HG03342 (cell line): Measurements from ENCODE around the gene FANCD2.
"Not testable (repeated sequence)": the region's sequence is repeated elsewhere in the genome, so short reads cannot be mapped to it uniquely, and the experiment has no call there.

Experiments used
- ATAC-seq: cut with Tn5 transposase; IDR thresholded peaks from one replicate; pipeline ENCODE4 v1.9.1; 2021; ENCODE audit warnings: mild to moderate bottlenecking, moderate library complexity; ENCODE audit not compliant: unreplicated experiment

The FANCD2 gene

DNA sequence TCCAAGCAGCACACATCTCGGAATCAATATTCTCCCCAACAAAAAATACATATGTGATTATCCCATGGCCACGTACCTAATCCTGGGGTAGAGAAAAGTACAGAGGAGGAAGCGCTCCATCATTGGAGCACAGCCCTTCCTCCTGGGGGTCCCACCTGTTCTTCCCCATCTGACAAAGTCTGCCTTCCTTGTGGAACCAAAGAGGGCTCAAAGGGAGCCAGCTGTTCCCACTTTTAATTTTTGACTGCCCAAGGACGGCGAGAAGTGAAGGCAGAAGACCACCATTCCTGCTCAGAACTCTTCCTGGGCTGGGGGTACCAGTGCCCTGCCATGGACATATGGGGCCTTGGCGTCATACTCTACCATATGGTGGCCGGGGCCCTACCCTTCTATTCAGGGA, 14.1 kb upstream of the FANCD2 start:
- no peak for ATAC-seq

DNA sequence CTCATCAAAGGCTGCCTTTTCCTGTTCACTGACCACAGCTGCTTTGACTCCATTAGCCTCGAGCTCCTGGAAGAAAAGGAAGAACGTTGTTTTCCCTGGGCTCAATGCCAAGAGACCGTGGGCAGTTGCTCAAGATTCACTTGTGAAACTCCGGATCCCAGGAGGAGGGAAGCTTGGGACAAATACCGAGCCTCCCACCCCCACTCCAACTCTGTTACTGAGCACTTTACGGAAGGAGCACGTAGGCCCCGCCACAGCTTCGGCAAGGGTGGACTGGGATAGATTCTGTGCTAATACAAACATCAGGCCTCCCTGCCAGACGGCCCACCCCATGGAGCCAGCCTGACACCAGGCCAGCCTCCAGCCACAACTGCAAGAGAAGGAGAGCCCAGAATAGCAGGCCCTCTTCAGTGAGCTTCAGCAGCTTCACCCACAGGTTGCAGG, 10.8 kb upstream of the FANCD2 start:
- ATAC-seq = no peak

DNA sequence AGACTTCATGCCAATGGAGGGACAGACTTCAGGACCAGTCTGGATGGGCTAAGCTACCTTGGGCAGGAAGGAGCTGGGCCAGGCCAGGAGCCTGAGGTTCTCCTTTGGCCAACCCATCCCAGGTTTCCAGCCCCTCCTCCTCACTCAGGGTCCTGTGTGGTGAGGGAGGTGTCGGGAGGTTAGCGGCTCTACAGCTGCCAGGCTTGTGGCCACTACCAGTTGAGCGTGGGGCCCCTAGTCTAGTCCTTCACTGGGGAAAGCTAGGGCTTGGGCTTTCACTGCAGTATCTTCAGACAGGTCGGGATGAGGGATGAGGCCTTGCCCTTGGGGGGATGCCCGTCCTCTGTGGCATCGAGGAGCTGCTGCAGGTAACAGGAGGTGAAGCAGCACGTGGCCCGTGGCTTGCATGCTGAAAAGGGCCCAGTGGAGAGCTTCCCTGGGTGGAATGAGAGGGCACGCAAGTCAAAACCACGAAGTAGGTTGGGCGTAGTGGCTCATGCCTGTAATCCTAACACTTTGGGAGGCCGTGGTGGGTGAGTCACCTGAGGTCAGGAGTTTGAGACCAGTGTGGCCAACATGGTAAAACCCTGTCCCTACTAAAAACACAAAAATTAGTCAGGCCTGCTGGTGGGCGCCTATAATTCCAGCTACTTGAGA, 8.5 kb upstream of the FANCD2 start:
- no peak for ATAC-seq

DNA sequence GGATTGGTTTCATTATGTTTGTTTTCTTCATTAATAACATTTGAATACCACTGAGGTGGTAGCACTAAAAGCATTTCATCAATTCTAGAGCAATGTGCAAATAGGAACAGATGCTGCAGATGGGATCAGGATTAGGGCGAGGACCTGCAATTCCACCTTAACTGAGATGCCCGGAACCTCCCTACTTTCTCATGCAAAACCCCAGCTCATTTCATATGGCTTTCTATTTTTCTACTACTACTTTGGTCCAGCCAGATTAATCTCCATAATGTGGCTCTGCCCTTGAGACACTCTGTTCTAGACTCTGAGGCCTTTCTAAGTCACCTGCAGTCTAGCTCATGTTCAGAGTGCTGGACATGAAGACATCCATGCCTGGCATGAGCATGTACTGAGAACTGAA, 7.4 kb upstream of the FANCD2 start:
- ATAC-seq = not testable (repeated sequence)

DNA sequence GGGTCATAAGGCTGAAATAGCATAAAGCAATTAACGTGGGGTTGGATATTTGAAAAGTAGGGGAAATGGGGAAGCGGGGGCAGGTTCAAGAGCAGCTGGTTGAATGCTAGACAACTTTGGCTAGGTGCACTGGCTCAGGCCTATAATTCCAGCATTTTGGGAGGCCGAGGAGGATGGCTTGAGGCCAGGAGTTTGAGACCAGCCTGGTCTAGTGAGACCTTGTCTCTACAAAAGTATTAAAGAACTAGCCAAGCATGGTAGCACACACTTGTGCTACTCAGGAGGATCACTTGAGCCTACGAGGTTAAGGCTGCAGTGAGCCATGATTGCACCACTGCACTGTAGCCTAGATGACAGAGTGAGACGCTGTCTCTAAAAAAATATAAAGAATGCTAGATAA, 6.9 kb upstream of the FANCD2 start:
- ATAC-seq = no peak

DNA sequence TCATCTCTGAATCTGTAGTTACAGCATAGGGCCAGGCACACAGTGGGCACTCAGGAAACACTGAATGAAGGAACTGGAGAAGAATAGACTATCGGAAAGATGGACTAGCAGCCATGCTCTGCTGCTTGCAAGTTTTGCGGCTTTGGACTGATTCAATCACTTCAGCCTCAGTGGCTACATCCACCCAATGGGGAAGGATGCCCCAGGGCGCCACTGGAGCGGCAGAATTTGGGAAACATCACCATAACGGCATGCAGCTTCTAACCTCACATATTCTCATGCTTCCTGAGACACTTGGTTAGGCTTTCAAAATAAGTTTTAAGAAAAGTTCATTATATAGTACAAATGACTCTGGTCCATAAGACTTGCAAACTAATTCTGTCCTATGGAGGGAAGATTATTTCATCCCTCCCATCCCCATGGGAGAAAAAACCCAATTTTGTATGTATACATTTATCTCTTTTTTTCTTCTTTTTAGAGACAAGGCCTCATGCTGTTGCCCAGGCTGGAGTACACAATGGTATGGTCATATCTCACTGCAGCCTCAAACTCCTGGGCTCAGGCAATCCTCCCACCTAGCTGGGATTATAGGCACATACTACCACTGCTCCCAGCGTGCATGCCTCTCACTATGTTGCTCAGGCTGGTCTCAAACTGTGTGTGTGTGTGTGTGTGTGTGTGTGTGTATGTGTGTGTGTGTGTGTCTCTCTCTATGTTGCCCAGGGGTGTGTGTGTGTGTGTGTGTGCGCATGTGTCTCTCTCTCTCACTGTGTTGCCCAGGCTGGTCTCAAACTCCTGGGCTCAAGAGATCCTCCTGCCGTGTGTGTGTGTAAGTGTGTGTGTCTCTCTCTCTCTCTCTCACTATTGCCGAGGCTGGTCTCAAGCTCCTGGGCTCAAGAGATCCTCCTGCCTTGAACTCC, 4.1 kb upstream of the FANCD2 start:
- no peak for ATAC-seq

DNA sequence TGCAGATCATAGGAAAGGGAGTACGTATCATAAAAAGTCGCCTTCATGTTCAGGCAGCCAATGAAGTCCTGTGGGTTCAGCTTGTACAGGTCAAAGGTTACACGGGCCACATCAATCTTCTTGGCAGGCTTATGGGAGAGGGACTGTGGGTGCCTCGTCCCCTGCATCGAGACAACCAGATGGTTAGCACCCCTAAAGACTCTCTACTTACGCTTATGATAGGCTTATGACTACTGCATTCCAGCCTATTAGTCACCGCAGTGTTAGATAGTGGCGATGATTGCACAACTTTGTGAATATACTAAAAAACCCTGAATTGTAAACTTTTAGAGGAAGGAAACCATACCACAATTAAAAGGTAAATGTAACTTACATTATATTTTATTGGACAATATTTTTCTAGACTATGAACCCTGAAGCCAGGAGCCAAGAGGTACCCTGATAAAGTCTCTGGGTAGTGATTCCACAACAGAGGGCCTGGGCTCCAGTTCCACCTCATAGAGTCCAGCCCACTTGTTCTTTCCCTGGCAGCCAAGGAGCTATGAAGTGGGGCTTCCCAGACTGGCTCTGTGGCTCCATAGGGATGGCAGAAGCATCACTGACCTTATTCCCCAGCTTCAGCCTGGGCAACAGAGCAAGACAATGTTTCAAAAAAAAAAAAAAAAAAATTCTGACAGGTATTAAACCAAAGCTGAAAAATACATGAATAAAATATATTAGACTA, 2.5 kb upstream of the FANCD2 start:
- ATAC-seq = no peak

DNA sequence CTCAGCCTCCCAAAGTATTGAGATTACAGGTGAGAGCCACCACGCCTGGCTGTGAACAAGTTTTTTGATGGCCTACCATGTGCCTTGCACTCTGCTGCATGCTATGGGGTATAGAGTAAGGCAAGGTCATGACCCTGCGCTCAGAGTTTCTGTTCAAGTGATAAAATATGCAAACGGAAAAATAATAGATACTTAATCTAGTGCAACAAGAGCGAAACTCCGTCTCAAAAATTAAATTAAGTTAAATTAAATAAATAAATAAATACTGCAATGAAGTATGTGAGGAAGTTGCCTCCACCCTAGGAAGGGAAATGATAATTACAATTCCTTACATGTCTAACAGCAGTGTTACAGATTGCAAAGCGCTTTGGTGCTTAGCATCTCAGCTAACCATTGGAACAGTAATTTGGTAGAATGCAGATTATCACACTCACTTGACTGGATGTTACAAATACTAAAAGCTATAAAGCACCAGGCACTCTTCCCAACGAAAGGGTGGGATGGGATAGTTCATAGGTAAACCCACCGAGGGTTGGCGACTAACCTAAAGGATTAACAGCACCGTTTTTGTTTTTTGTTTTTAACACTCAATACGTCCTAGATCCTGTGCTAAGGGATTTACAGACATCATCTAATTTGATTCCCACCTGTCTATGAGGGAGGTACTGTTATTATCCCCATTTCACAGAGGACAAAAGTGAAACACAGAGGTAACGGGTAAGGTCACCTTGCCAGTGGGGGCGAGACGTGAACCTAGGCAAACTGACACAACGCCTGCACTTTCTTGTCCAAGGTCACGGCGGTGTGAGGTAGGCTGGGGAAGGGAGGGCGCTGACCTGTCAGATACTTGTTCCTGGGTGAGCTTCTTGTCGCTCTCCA, 793 bp upstream of the FANCD2 start:
- ATAC-seq = no peak

DNA sequence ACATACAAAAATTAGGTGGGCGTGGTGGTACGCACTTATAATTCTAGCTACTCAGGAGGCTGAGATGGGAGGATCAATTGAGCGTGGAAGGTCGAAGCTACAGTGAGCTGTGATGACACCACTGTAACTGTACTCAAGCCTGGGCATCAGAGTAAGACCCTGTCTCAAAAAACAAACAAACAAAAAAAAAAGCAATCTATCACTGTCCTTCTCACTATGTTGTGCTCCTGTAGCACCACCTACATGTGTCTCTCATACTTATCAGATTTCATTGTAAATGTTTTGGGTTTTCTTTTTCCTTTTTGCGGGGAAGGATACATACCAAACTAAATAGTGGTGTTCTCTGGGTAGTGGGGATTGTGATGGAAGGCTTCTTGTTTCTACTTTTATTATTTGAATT, 14.8 kb downstream of the FANCD2 start:
- ATAC-seq = no peak

DNA sequence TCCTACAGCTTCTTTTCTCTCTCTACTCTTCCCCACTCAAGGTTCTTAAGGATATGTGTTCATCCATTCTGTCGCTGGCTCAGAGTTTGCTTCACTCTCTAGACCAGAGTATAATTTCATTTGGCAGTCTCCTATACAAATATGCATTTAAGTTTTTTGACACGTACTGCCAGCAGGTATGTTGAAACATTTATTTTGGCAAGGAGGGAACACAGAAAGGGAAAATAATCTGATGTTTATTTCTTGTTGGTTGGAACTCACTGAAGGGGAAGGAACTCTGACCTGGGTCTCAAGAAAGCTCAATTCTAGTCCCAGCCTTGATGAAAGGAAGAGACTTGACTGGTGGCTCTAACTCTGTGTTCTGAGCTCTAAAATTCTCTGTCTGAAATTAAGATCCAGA, 21.6 kb downstream of the FANCD2 start:
- ATAC-seq = no peak

DNA sequence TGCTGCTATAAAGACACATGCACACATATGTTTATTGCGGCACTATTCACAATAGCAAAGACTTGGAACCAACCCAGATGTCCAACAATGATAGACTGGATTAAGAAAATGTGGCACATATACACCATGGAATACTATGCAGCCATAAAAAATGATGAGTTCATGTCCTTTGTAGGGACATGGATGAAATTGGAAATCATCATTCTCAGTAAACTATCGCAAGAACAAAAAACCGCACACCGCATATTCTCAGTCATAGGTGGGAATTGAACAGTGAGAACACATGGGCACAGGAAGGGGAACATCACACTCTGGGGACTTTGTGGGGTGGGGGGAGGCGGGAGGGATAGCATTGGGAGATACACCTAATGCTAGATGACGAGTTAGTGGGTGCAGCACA, 26.8 kb downstream of the FANCD2 start:
- ATAC-seq = not testable (repeated sequence)

DNA sequence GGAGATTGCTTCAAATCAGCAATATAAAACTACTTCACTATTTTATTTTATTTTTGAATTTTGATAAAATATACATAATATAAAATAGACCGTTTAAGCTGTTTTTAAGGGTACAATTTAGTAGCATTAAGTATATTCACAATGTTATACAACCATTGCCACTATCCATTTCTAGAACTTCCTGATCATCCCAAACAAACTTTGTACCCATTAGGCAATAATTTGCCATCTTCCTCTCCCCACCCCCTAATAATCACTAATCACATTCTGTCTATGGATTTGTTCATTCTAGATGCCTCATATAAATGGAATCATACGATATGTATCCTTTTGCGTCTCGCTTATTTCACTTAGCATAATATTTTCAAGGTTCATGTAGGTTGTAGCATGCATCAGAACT, 28.9 kb downstream of the FANCD2 start:
- ATAC-seq = no peak

DNA sequence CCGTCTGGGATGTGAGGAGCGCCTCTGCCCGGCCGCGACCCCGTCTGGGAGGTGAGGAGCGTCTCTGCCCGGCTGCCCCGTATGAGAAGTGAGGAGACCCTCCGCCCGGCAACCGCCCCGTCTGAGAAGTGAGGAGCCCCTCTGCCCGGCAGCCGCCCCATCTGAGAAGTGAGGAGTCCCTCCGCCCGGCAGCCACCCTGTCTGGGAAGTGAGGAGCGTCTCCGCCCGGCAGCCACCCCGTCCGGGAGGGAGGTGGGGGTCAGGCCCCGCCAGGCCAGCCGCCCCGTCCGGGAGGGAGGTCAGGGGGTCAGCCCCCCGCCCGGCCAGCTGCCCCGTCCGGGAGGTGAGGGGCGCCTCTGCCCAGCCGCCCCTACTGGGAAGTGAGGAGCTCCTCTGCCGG, 43.8 kb downstream of the FANCD2 start:
- not testable (repeated sequence) for ATAC-seq

DNA sequence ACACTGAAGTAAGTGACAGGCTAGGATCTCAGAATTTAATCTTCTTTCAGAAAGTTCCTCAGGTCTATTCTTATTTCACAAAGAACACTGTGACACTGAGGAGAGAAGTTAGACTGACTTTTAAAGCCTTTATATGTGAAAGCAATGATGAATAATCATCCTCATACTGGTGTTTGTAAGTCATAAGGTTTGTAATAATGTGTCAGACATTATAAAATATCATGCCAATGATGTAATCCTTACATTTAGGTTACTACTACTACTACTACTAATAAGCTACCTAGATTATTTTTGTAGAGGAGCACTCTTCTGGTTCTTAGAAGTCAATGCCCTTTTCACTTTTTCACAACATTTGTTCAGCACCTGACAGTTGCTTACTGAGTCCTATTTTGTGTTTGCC, 48.4 kb downstream of the FANCD2 start:
- ATAC-seq = no peak

DNA sequence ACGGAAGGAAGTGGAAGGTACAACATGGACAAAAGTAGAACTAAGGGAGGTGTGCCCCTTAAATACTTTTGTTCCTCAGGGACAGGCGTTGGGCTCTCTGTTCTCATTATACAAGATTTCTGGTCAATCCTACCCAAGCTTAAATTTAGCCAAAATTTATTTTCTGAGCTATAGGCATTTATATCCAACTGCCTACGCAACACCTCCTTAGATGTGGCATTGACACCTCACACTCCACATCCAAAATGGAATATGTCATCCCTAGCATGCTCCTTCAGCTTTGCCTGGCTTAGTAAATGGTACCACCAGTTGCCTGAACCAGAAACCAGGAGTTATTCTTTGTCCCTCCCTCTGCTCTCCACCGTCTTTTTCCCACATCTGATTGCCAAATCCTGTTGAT, 55.6 kb downstream of the FANCD2 start:
- ATAC-seq = no peak

DNA sequence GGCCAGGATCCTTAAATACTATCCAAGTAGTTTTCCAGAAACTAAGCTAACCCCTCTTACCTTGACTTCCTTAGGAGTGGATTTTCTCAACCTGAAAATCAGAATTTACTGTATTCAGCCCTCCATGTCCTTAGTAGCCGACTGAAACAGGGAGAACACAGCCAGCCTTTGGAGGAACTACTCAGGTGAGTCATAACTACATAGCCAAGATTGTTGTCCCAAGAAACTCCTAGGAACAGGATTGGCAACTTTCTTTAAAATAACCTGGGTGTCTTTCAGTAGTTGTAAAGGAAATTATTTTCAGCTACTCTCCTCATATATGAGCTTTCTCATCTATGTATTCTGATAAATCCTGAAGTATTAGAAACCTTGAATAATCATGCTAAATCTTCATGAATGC, 59.5 kb downstream of the FANCD2 start:
- ATAC-seq = no peak

DNA sequence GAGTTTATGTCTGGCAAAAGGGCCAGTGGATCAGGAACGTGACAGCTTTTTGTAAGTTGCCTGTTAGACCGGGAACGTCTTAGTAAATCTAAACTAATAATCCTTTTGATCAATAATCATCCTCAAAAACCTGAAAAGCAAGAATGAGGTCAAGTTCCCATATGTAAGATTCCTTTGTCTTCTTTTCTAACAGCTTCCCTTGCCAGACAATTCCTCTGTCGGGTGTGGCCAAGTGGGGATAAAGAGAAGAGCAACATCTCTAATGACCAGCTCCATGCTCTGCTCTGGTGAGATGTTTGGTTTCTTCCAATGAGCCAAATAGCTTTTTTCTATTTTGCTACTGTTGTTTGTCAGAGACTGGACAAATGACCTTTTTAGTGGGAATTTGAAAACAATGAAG, 62.0 kb downstream of the FANCD2 start:
- ATAC-seq = no peak

DNA sequence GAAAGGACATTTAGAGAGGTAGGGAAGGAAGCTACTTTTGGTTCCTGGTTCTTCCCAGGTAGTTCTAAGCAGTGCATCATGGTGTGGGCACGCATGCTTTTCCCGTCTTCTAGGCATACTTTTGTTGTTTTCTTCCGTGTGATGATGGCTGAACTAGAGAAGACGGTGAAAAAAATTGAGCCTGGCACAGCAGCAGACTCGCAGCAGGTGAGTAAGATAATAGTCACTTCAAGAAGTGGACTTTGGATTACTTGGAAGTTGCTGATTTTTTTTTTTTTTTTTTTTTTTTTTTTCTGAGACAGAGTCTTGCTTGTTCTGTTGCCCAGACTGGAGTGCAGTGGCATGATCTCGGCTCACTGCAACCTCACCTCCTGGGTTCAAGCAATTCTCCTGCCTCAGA, 63.9 kb downstream of the FANCD2 start:
- no peak for ATAC-seq

DNA sequence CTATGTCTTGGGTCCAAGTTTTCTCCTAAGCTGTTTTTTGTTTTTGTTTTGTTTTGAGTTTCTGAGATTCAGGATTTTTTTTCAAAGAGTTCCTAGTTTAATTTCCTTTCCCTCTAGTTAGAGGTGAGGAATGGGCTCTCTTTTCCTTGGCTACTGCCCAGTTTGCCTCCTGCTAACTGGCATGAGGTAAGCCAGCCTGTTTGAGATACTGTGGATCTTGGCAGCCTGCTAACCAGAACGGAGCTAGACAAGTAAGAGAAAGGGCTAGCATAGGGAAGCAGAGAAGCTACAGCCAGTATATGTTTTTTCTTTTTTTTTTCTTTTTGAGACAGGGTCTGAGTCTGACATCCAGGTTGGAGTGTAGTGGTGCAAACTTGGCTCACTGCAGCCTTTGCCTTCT, 64.5 kb downstream of the FANCD2 start:
- ATAC-seq = not testable (repeated sequence)

DNA sequence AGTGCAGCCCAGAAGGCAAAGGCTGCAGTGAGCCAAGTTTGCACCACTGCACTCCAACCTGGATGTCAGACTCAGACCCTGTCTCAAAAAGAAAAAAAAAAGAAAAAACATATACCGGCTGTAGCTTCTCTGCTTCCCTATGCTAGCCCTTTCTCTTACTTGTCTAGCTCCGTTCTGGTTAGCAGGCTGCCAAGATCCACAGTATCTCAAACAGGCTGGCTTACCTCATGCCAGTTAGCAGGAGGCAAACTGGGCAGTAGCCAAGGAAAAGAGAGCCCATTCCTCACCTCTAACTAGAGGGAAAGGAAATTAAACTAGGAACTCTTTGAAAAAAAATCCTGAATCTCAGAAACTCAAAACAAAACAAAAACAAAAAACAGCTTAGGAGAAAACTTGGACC, 65.2 kb downstream of the FANCD2 start:
- ATAC-seq = not testable (repeated sequence)

DNA sequence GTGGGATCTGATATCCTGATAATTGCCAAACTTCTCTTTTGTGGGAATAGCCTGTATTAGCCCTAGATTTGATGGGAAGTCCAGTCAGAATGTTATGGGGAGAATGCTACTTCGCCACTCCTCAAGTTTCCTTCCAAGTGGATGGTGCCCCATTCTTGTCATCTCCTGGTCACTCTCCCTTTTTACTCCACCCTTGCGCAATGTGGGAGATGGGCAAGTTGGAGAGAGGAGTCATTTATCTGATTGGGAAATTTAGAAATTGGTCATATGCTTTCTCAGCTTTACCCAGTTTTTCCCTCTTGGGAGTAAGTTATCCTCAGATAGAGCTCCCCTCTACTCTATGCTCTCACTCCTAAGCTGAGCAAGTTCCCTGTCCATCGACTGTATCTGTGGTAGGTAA, 67.4 kb downstream of the FANCD2 start:
- no peak for ATAC-seq
